ENCODE results near the gene ZBTB5. TPM values are rescaled to one million over a fixed set of nuclear protein-coding genes. Genes with fewer than 3 reads are reported as not detected.

ZBTB5 gene
- total and polyA plus RNA-seq, 9 of the 15 experiments (the other 6 are each of a cell fraction or from before 2014, with no cell fraction given), result 2.3 to 43.2 (median 15.5) TPM

DNA sequence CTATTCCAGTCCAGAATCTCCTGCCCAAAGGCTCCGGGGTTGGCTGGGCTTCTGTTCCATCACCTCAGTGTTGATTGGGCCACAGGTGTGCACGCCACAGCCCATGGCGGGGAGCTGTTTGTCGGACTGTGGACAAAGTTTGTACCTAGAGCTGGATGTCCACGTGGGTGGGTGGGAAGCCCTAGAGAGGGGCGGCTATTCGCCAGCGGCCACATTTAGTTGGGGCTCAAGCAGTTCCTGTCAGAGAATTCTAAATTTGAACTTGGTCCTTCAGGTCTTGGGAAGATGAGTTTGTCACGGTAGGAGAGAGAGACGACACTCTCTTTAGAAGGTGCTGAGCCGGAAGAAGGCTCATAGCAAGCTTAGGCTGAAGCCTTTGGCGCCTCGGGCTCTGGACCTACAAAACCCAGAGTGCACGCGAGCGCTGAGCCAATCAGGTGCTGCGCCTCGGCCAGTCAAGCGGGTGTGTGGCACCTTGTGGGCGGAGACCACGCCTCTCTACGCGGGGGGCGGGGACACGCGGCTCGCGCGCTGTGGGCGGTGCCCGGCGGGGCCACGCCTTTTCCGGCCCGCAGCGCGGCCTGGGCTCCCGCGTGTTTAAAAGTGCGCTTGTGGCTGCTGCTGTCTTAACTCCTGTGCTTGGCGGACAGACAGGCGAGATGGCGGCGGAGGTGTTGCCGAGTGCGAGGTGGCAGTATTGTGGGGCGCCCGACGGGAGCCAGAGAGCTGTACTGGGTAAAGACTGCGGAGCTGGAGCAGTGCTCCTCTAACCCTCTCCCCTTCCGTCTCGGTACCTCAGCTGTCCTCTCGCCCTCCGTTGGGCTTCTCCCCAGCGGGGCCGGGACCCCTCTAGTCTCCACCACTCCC, 20.4 kb upstream of the ZBTB5 start, which contains the start of gene POLR1E (continued):
- TF ChIP-seq, protein P1, sequence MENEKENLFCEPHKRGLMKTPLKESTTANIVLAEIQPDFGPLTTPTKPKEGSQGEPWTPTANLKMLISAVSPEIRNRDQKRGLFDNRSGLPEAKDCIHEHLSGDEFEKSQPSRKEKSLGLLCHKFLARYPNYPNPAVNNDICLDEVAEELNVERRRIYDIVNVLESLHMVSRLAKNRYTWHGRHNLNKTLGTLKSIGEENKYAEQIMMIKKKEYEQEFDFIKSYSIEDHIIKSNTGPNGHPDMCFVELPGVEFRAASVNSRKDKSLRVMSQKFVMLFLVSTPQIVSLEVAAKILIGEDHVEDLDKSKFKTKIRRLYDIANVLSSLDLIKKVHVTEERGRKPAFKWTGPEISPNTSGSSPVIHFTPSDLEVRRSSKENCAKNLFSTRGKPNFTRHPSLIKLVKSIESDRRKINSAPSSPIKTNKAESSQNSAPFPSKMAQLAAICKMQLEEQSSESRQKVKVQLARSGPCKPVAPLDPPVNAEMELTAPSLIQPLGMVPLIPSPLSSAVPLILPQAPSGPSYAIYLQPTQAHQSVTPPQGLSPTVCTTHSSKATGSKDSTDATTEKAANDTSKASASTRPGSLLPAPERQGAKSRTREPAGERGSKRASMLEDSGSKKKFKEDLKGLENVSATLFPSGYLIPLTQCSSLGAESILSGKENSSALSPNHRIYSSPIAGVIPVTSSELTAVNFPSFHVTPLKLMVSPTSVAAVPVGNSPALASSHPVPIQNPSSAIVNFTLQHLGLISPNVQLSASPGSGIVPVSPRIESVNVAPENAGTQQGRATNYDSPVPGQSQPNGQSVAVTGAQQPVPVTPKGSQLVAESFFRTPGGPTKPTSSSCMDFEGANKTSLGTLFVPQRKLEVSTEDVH (IDR thresholded peaks at IDR 0.05; ENCODE audit: low read depth, partially characterized antibody), result peak; percentile 71
- no peak for TF ChIP-seq ZNF274 (IDR thresholded peaks at IDR 0.05; ENCODE audit: borderline replicate concordance, low read depth, low read length)
- TF ChIP-seq ZNF253 (CRISPR knock-in tag; conservative IDR thresholded peaks at IDR 0.05), result no peak
- TF ChIP-seq CEBPG (CRISPR knock-in tag; IDR thresholded peaks at IDR 0.05), result no peak
- TF ChIP-seq CEBPG (tag; conservative IDR thresholded peaks at IDR 0.05 in 1 of 2, IDR thresholded peaks at IDR 0.05 in 1 of 2), result no peak
- no peak for TF ChIP-seq DMBX1 (CRISPR knock-in tag; IDR thresholded peaks at IDR 0.05; ENCODE audit: borderline replicate concordance)
- TF ChIP-seq SP1 (CRISPR knock-in tag; IDR thresholded peaks at IDR 0.05), result peak; percentile 95
- TF ChIP-seq, protein P2, sequence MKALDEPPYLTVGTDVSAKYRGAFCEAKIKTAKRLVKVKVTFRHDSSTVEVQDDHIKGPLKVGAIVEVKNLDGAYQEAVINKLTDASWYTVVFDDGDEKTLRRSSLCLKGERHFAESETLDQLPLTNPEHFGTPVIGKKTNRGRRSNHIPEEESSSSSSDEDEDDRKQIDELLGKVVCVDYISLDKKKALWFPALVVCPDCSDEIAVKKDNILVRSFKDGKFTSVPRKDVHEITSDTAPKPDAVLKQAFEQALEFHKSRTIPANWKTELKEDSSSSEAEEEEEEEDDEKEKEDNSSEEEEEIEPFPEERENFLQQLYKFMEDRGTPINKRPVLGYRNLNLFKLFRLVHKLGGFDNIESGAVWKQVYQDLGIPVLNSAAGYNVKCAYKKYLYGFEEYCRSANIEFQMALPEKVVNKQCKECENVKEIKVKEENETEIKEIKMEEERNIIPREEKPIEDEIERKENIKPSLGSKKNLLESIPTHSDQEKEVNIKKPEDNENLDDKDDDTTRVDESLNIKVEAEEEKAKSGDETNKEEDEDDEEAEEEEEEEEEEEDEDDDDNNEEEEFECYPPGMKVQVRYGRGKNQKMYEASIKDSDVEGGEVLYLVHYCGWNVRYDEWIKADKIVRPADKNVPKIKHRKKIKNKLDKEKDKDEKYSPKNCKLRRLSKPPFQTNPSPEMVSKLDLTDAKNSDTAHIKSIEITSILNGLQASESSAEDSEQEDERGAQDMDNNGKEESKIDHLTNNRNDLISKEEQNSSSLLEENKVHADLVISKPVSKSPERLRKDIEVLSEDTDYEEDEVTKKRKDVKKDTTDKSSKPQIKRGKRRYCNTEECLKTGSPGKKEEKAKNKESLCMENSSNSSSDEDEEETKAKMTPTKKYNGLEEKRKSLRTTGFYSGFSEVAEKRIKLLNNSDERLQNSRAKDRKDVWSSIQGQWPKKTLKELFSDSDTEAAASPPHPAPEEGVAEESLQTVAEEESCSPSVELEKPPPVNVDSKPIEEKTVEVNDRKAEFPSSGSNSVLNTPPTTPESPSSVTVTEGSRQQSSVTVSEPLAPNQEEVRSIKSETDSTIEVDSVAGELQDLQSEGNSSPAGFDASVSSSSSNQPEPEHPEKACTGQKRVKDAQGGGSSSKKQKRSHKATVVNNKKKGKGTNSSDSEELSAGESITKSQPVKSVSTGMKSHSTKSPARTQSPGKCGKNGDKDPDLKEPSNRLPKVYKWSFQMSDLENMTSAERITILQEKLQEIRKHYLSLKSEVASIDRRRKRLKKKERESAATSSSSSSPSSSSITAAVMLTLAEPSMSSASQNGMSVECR (CRISPR knock-in tag; IDR thresholded peaks at IDR 0.05), result peak; percentile 63
- TF ChIP-seq ZNF76 (CRISPR knock-in tag; IDR thresholded peaks at IDR 0.05; ENCODE audit: borderline replicate concordance), result no peak
- TF ChIP-seq MEIS2 (IDR thresholded peaks at IDR 0.05; ENCODE audit: partially characterized antibody), result peak; percentile 38
- TF ChIP-seq SIN3A (IDR thresholded peaks at IDR 0.05; ENCODE audit: borderline replicate concordance in 2 of 2, control insufficient read depth in 1 of 2, low read depth in 2 of 2, low read length in 2 of 2), result peak in 1 of 2 experiments; percentile 97; a peak in 3 of 4 replicates
- 0 out of 2 replicates have a peak, but pooled peaks have one; percentile 11 for TF ChIP-seq ETV1 (tag; conservative IDR thresholded peaks at IDR 0.05; ENCODE audit: low read depth)
- peak; percentile 88 for TF ChIP-seq GABPB1 (CRISPR knock-in tag; IDR thresholded peaks at IDR 0.05)
- no peak for TF ChIP-seq BRCA1 (IDR thresholded peaks at IDR 0.05)
- no peak for TF ChIP-seq BRCA1 (CRISPR knock-in tag; IDR thresholded peaks at IDR 0.05)
- no peak for TF ChIP-seq ZBTB8A (IDR thresholded peaks at IDR 0.05; ENCODE audit: partially characterized antibody)
- no peak for TF ChIP-seq ZNF384 (IDR thresholded peaks at IDR 0.05; ENCODE audit: low read depth, low read length)
- TF ChIP-seq MYNN (IDR thresholded peaks at IDR 0.05), result no peak
- no peak for TF ChIP-seq MYNN (CRISPR knock-in tag; IDR thresholded peaks at IDR 0.05)
- peak; percentile 95 for TF ChIP-seq PHF8 (IDR thresholded peaks at IDR 0.05; ENCODE audit: borderline replicate concordance, low read length)
- TF ChIP-seq ZNF589 (CRISPR knock-in tag; IDR thresholded peaks at IDR 0.05; ENCODE audit: low read depth), result no peak

Data from K562 (cell line).